Gastrocnemius medialis (tissue), 4 donors: ENCODE data around the gene SMC3. TPM values are rescaled to one million over a fixed set of nuclear protein-coding genes. Genes with fewer than 3 reads are reported as not detected.
A peak's percentile ranks its signal among the peaks of the same experiment; 100 is the strongest.

Source experiments
- ATAC-seq, 2 donors: fragments of 150-250 bp; one replicate each; pipeline ENCODE4 v1.9.1; 2016
- DNase-seq, 2 donors: peaks; one replicate each; pipeline ENCODE4 v3.0.0-alpha.2; 2019
- H3K27ac ChIP-seq, 4 donors: fragments of 200-600 bp; sonication (generic); 1 replicate in 1 of 4; 2 replicates in 3 of 4; pipeline ENCODE4 v1.5.1; 2016 to 2018; ENCODE audit warnings: mild to moderate bottlenecking in 2 of 4, moderate library complexity in 1 of 4
- H3K27me3 ChIP-seq, 3 donors: fragments of 200-600 bp; sonication (generic) in 2 of 3; 1 replicate in 1 of 3; 2 replicates in 2 of 3; pipeline versions ENCODE4 v1.5.1 to v1.6.0; 2016 to 2019; ENCODE audit warnings: mild to moderate bottlenecking in 1 of 3, moderate library complexity in 1 of 3
- H3K36me3 ChIP-seq, 2 donors: fragments of 200-600 bp; sonication (generic) in 1 of 2; one replicate each; pipeline ENCODE4 v1.5.1; 2017 to 2018
- H3K4me1 ChIP-seq, 2 donors: fragments of 200-600 bp; sonication (generic) in 1 of 2; one replicate each; pipeline ENCODE4 v1.5.1; 2016 to 2017; ENCODE audit warnings: mild to moderate bottlenecking in 2 of 2
- H3K4me3 ChIP-seq, 4 donors: fragments of 200-600 bp; sonication (generic) in 3 of 4; 1 replicate in 1 of 4; 2 replicates in 3 of 4; pipeline ENCODE4 v1.5.1; 2016 to 2019; ENCODE audit warnings: mild to moderate bottlenecking in 2 of 4
- H3K9me3 ChIP-seq, 3 donors: fragments of 200-600 bp; sonication (generic) in 2 of 3; 1 replicate in 1 of 3; 2 replicates in 2 of 3; pipeline ENCODE4 v1.5.1; 2016 to 2019
- POLR2A ChIP-seq, 2 donors: fragments of 450-650 bp; IDR thresholded peaks; one replicate each; pipeline ENCODE4 v1.6.1; 2017; ENCODE audit warnings: antibody characterized with exemption in 2 of 2, mild to moderate bottlenecking in 2 of 2, moderate library complexity in 2 of 2
- in situ Hi-C, 4 donors: fragments of 200-750 bp; cut with MboI; loops; one replicate each; pipeline versions ENCODE4 v1.15.0 to v1.8.0; 2017; ENCODE audit warnings: low sequenced_read_pairs in 4 of 4
- intact Hi-C: fragments of 100-400 bp; cut with DNase I; formaldehyde crosslinking; loops from one replicate; pipeline ENCODE4 v1.15.1; 2023; ENCODE audit warnings: low total_unique reads
- total RNA-seq, 4 donors: library from RNA; depleted of rRNA; stranded (reverse); fragments of >200 nt; gene quantifications; one replicate each; pipeline versions ENCODE4 v1.1.0 to v1.2.3, GENCODE V29; 2016
- TF ChIP-seq, protein P1 (sequence below), 5 experiments: fragments of 450-650 bp in 3 of 5; fragments of 200-600 bp in 2 of 5; sonication (generic) in 2 of 5; IDR thresholded peaks in 4 of 5; conservative IDR thresholded peaks in 1 of 5; 1 replicate in 4 of 5; 2 replicates in 1 of 5; pipeline ENCODE4 v1.5.1; 2016 to 2019; ENCODE audit warnings: antibody characterized with exemption in 5 of 5, mild to moderate bottlenecking in 3 of 5, moderate library complexity in 3 of 5

Gene SMC3
- total RNA-seq, 4 donors from 2014 or later, result 19.5 to 25.9 (median 21.9) TPM

GRCh38 chr10:110562348-110562747 is 5.1 kb upstream of the SMC3 start:
- Histone ChIP-seq H3K9me3 (no peaks in the 10 kb centered on the region), H3K4me3 (no peak overlapping the region), H3K4me1 (peaks cover 4 to 8% of the 10 kb centered on the region in 2 donors), H3K27ac (no peak overlapping the region), H3K36me3 (no peaks in the 10 kb centered on the region), H3K27me3 (peaks cover 0 to 10% (median 7%) of the 10 kb centered on the region in 3 donors)
- intact Hi-C loops, result no loop called here
- DNase-seq (no peak), ATAC-seq (no peak)
- in situ Hi-C loops, result loop anchor here in 1 of 4 donors (25.0 kb wide), 1 partner anchor 675 kb away; no protein-coding TSS in a partner anchor
- TF ChIP-seq POLR2A (IDR thresholded peaks at IDR 0.05), result no peak
- TF ChIP-seq, protein P1, sequence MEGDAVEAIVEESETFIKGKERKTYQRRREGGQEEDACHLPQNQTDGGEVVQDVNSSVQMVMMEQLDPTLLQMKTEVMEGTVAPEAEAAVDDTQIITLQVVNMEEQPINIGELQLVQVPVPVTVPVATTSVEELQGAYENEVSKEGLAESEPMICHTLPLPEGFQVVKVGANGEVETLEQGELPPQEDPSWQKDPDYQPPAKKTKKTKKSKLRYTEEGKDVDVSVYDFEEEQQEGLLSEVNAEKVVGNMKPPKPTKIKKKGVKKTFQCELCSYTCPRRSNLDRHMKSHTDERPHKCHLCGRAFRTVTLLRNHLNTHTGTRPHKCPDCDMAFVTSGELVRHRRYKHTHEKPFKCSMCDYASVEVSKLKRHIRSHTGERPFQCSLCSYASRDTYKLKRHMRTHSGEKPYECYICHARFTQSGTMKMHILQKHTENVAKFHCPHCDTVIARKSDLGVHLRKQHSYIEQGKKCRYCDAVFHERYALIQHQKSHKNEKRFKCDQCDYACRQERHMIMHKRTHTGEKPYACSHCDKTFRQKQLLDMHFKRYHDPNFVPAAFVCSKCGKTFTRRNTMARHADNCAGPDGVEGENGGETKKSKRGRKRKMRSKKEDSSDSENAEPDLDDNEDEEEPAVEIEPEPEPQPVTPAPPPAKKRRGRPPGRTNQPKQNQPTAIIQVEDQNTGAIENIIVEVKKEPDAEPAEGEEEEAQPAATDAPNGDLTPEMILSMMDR (IDR thresholded peaks at IDR 0.05 in 4 of 5, conservative IDR thresholded peaks at IDR 0.05 in 1 of 5), result no peak

- intact Hi-C loops, result no loop called here
- H3K4me1 ChIP-seq, result peaks cover 4 to 8% of the 10 kb centered on the region in 2 donors
- peaks cover 0 to 10% (median 7%) of the 10 kb centered on the region in 3 donors for H3K27me3 ChIP-seq
- H3K27ac ChIP-seq, result no peak overlapping the region
- no peaks in the 10 kb centered on the region for H3K36me3 ChIP-seq
- ATAC-seq (no peak), DNase-seq (no peak)
- H3K4me3 ChIP-seq, result no peak overlapping the region
- TF ChIP-seq POLR2A (IDR thresholded peaks at IDR 0.05), result no peak
- TF ChIP-seq, protein P1 (IDR thresholded peaks at IDR 0.05 in 4 of 5, conservative IDR thresholded peaks at IDR 0.05 in 1 of 5), result no peak
- in situ Hi-C loops, result loop anchor here in 1 of 4 donors (25.0 kb wide), 1 partner anchor 676 kb away; no protein-coding TSS in a partner anchor
- no peaks in the 10 kb centered on the region for H3K9me3 ChIP-seq
Measured at GRCh38 chr10:110563132-110563531, 4.4 kb upstream of the SMC3 start.

GRCh38 chr10:110566472-110567200 is 859 bp upstream of the SMC3 start:
- TF ChIP-seq, protein P1 (IDR thresholded peaks at IDR 0.05 in 4 of 5, conservative IDR thresholded peaks at IDR 0.05 in 1 of 5), result no peak
- TF ChIP-seq POLR2A (IDR thresholded peaks at IDR 0.05), result no peak
- H3K27me3 ChIP-seq, result peaks cover 0 to 5% (median 2%) of the 10 kb centered on the region in 3 donors
- DNase-seq, result no peak
- H3K9me3 ChIP-seq, result no peaks in the 10 kb centered on the region
- peak overlapping the region; percentile 86 to 100 (median 93) for H3K4me3 ChIP-seq
- H3K4me1 ChIP-seq, result peaks cover 29 to 31% of the 10 kb centered on the region in 2 donors
- in situ Hi-C loops (loop anchor here in 1 of 4 donors (25.0 kb wide), 1 partner anchor 679 kb away; no protein-coding TSS in a partner anchor), intact Hi-C loops (loop anchor here (1.0 to 2.0 kb wide), 3 partner anchors 69 to 340 kb away; partner anchors contain the start of genes DUSP5 and SMNDC1)
- no peak for ATAC-seq
- H3K36me3 ChIP-seq, result no peaks in the 10 kb centered on the region
- peak overlapping the region; percentile 93 to 99 (median 96) for H3K27ac ChIP-seq

- Histone ChIP-seq H3K27me3 (peaks cover 0 to 4% (median under 1%) of the 10 kb centered on the region in 3 donors), H3K4me3 (peak overlapping the region; percentile 86 to 100 (median 93)), H3K4me1 (peaks cover 43% of the 10 kb centered on the region in 2 donors), H3K36me3 (no peaks in the 10 kb centered on the region), H3K27ac (peak overlapping the region; percentile 93 to 99 (median 96)), H3K9me3 (no peaks in the 10 kb centered on the region)
- in situ Hi-C loops (loop anchor here in 1 of 4 donors (25.0 kb wide), 1 partner anchor 681 kb away; no protein-coding TSS in a partner anchor), intact Hi-C loops (loop anchor here (2.0 kb wide), 1 partner anchor 359 kb away; no protein-coding TSS in a partner anchor)
- TF ChIP-seq POLR2A (IDR thresholded peaks at IDR 0.05), result no peak
- TF ChIP-seq, protein P1 (IDR thresholded peaks at IDR 0.05 in 4 of 5, conservative IDR thresholded peaks at IDR 0.05 in 1 of 5), result no peak
- peak; percentile 28 to 37 for ATAC-seq
- peak in 1 of 2 donors; percentile 5 for DNase-seq
Measured at GRCh38 chr10:110568055-110568735, 700 bp downstream of the SMC3 start.
